ENCODE data around the gene GNAI2. TPM values are rescaled to one million over a fixed set of nuclear protein-coding genes. Genes with fewer than 3 reads are reported as not detected.

Gene GNAI2
- total and polyA plus RNA-seq, 12 donors = 109 to 275 (median 166) TPM

- DNase-seq = peak; percentile 86 to 95 (median 91)
- 0 to 5% (median 2%) methylated on average over 1 to 25 of the region's 25 CpGs for WGBS, 4 donors
- Histone ChIP-seq H3K27ac (peak overlapping the region in 4 of 5 donors; percentile 54 to 86 (median 72)), H3K36me3 (replicated peaks in 1 of 2) (peaks cover 0 to 6% of the 10 kb centered on the region in 2 donors), H3K9me3 (replicated peaks in 1 of 3) (no peaks in the 10 kb centered on the region), H3K4me3 (peak overlapping the region in 2 of 4 donors; percentile 14 to 50), H3K4me1 (replicated peaks in 1 of 2) (peaks cover 43 to 98% of the 10 kb centered on the region in 2 donors), H3K27me3 (no peaks in the 10 kb centered on the region)
- TF ChIP-seq POLR2A (IDR thresholded peaks at IDR 0.05) (no peak), CTCF (IDR thresholded peaks at IDR 0.05) (peak; percentile 95 to 98 (median 97))
- intact Hi-C loops (cut with DNase I) = loop anchor here (1.0 to 2.0 kb wide), 2 partner anchors 19 kb away; no protein-coding TSS in a partner anchor
These were observed 10.0 kb downstream of the GNAI2 start for GRCh38 chr3:50245831-50246516.

- intact Hi-C loops (cut with DNase I) = loop anchor here (1.0 to 2.0 kb wide), 2 partner anchors 19 to 20 kb away; no protein-coding TSS in a partner anchor
- WGBS, 4 donors = 24 to 29% (median 26%) methylated on average over 3 to 10 of the region's 10 CpGs
- H3K36me3 ChIP-seq (replicated peaks in 1 of 2) = peaks cover 0 to 6% of the 10 kb centered on the region in 2 donors
- peaks cover 40 to 98% of the 10 kb centered on the region in 2 donors for H3K4me1 ChIP-seq (replicated peaks in 1 of 2)
- peak in 3 of 7 donors; percentile 51 to 77 (median 53) for DNase-seq
- no peaks in the 10 kb centered on the region for H3K27me3 ChIP-seq
- TF ChIP-seq CTCF (IDR thresholded peaks at IDR 0.05) = peak in 4 of 6 experiments; percentile 5 to 47 (median 11)
- TF ChIP-seq POLR2A (IDR thresholded peaks at IDR 0.05) = no peak
- peak overlapping the region in 4 of 5 donors; percentile 54 to 86 (median 72) for H3K27ac ChIP-seq
- H3K9me3 ChIP-seq (replicated peaks in 1 of 3) = no peaks in the 10 kb centered on the region
- peak overlapping the region in 1 of 4 donors; percentile 50 for H3K4me3 ChIP-seq
These were observed 10.5 kb downstream of the GNAI2 start for GRCh38 chr3:50246517-50246954.

GRCh38 chr3:50248387-50248786 lies 12.4 kb downstream of the GNAI2 start:
- H3K36me3 ChIP-seq (replicated peaks in 1 of 2) = peaks cover 0 to 25% of the 10 kb centered on the region in 2 donors
- intact Hi-C loops (cut with DNase I) = no loop called here
- peak in 2 of 7 donors; percentile 68 to 72 for DNase-seq
- peaks cover 40 to 83% of the 10 kb centered on the region in 2 donors for H3K4me1 ChIP-seq (replicated peaks in 1 of 2)
- TF ChIP-seq CTCF (IDR thresholded peaks at IDR 0.05) = no peak
- H3K27me3 ChIP-seq = no peaks in the 10 kb centered on the region
- no peak overlapping the region for H3K4me3 ChIP-seq
- H3K27ac ChIP-seq = peak overlapping the region in 2 of 5 donors; percentile 84 to 86
- WGBS, 4 donors = 17 to 26% (median 24%) methylated on average over 3 of the region's 3 CpGs
- H3K9me3 ChIP-seq (replicated peaks in 1 of 3) = no peaks in the 10 kb centered on the region

GRCh38 chr3:50249457-50249856 lies 13.5 kb downstream of the GNAI2 start:
- intact Hi-C loops (cut with DNase I) = no loop called here
- peaks cover 36 to 74% of the 10 kb centered on the region in 2 donors for H3K4me1 ChIP-seq (replicated peaks in 1 of 2)
- WGBS, 4 donors = 88 to 100% (median 92%) methylated on average over 1 to 5 of the region's 5 CpGs; no CpG with 5 or more reads in 1 of the 4 donors

More at GRCh38 chr3:50249457-50249856, 13.5 kb downstream of the GNAI2 start:
- Histone ChIP-seq H3K27me3 (no peaks in the 10 kb centered on the region), H3K36me3 (replicated peaks in 1 of 2) (peaks cover 0 to 32% of the 10 kb centered on the region in 2 donors), H3K27ac (peak overlapping the region in 1 of 5 donors; percentile 84), H3K9me3 (replicated peaks in 1 of 3) (no peaks in the 10 kb centered on the region), H3K4me3 (no peak overlapping the region)
- no peak for DNase-seq
- no peak for TF ChIP-seq POLR2A (IDR thresholded peaks at IDR 0.05)

All from adrenal gland (tissue), 12 donors.